ENCODE results near the gene SCAPER. TPM values are rescaled to one million over a fixed set of nuclear protein-coding genes. Genes with fewer than 3 reads are reported as not detected.

The SCAPER gene
- total and polyA plus RNA-seq, 10 of the 15 experiments (the other 5 are each of a cell fraction or from before 2014, with no cell fraction given) = 1.0 to 7.7 (median 3.9) TPM

GRCh38 chr15:76905013-76905839, at the start of gene SCAPER (continued):
- TF ChIP-seq ZNF687 (IDR thresholded peaks at IDR 0.05) (peak; percentile 94), PAX5 (IDR thresholded peaks at IDR 0.05; ENCODE audit: borderline replicate concordance, low read depth, low read length) (no peak), CHD1 (IDR thresholded peaks at IDR 0.05; ENCODE audit: low read depth, low read length) (no peak), SUZ12 (IDR thresholded peaks at IDR 0.05; ENCODE audit: unreplicated experiment) (no peak), IKZF1 (conservative IDR thresholded peaks at IDR 0.05) (peak; percentile 50; the same call in 1 of the 2 replicates), MTA2 (IDR thresholded peaks at IDR 0.05; ENCODE audit: low read depth) (no peak), NFXL1 (IDR thresholded peaks at IDR 0.05; ENCODE audit: borderline replicate concordance) (no peak), KDM1A (IDR thresholded peaks at IDR 0.05; ENCODE audit: borderline replicate concordance) (no peak), ZSCAN29 (IDR thresholded peaks at IDR 0.05) (0 out of 2 replicates have a peak, but pooled peaks have one; percentile 43), RELA (IDR thresholded peaks at IDR 0.05; ENCODE audit: borderline replicate concordance, partially characterized antibody) (peak; percentile 59), HDGF (IDR thresholded peaks at IDR 0.05) (peak; percentile 47; the same call in 1 of the 2 replicates), ATF3 (IDR thresholded peaks at IDR 0.05; ENCODE audit: borderline replicate concordance, extremely low read depth, low read depth, low read length) (peak; percentile 73; the same call in 1 of the 2 replicates), POU2F2 (IDR thresholded peaks at IDR 0.05; ENCODE audit: borderline replicate concordance, low read depth, low read length) (peak; percentile 36; the same call in 1 of the 3 replicates), CEBPB (IDR thresholded peaks at IDR 0.05; ENCODE audit: borderline replicate concordance in 1 of 2, low read depth in 2 of 2, low read length in 2 of 2) (no peak), NFYB (IDR thresholded peaks at IDR 0.05; ENCODE audit: insufficient read depth, low read depth, low read length) (peak; percentile 26; the same call in 1 of the 2 replicates)
- TF ChIP-seq, protein P1, sequence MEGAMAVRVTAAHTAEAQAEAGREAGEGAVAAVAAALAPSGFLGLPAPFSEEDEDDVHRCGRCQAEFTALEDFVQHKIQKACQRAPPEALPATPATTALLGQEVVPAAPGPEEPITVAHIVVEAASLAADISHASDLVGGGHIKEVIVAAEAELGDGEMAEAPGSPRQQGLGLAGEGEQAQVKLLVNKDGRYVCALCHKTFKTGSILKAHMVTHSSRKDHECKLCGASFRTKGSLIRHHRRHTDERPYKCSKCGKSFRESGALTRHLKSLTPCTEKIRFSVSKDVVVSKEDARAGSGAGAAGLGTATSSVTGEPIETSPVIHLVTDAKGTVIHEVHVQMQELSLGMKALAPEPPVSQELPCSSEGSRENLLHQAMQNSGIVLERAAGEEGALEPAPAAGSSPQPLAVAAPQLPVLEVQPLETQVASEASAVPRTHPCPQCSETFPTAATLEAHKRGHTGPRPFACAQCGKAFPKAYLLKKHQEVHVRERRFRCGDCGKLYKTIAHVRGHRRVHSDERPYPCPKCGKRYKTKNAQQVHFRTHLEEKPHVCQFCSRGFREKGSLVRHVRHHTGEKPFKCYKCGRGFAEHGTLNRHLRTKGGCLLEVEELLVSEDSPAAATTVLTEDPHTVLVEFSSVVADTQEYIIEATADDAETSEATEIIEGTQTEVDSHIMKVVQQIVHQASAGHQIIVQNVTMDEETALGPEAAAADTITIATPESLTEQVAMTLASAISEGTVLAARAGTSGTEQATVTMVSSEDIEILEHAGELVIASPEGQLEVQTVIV (IDR thresholded peaks at IDR 0.05; ENCODE audit: borderline replicate concordance, partially characterized antibody) = no peak
- TF ChIP-seq, protein P2, sequence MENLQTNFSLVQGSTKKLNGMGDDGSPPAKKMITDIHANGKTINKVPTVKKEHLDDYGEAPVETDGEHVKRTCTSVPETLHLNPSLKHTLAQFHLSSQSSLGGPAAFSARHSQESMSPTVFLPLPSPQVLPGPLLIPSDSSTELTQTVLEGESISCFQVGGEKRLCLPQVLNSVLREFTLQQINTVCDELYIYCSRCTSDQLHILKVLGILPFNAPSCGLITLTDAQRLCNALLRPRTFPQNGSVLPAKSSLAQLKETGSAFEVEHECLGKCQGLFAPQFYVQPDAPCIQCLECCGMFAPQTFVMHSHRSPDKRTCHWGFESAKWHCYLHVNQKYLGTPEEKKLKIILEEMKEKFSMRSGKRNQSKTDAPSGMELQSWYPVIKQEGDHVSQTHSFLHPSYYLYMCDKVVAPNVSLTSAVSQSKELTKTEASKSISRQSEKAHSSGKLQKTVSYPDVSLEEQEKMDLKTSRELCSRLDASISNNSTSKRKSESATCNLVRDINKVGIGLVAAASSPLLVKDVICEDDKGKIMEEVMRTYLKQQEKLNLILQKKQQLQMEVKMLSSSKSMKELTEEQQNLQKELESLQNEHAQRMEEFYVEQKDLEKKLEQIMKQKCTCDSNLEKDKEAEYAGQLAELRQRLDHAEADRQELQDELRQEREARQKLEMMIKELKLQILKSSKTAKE (IDR thresholded peaks at IDR 0.05; ENCODE audit: low read depth, poor library complexity, severe bottlenecking) = no peak
- TF ChIP-seq, protein P3, sequence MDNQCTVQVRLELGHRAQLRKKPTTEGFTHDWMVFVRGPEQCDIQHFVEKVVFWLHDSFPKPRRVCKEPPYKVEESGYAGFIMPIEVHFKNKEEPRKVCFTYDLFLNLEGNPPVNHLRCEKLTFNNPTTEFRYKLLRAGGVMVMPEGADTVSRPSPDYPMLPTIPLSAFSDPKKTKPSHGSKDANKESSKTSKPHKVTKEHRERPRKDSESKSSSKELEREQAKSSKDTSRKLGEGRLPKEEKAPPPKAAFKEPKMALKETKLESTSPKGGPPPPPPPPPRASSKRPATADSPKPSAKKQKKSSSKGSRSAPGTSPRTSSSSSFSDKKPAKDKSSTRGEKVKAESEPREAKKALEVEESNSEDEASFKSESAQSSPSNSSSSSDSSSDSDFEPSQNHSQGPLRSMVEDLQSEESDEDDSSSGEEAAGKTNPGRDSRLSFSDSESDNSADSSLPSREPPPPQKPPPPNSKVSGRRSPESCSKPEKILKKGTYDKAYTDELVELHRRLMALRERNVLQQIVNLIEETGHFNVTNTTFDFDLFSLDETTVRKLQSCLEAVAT (IDR thresholded peaks at IDR 0.05) = no peak

Measured in GM12878 (cell line).